HL-60/S4 (cell line): Measurements from ENCODE around the gene PPP1CC.
"Not testable (repeated sequence)": the region's sequence is repeated elsewhere in the genome, so short reads cannot be mapped to it uniquely, and the experiment has no call there.

Experiments
- in situ Hi-C: fragments of 300-500 bp; cut with MboI; formaldehyde crosslinking; loops from 2 replicates; pipeline ENCODE4 v1.14.3; 2022; ENCODE audit warnings: low sequenced_read_pairs

PPP1CC gene

DNA sequence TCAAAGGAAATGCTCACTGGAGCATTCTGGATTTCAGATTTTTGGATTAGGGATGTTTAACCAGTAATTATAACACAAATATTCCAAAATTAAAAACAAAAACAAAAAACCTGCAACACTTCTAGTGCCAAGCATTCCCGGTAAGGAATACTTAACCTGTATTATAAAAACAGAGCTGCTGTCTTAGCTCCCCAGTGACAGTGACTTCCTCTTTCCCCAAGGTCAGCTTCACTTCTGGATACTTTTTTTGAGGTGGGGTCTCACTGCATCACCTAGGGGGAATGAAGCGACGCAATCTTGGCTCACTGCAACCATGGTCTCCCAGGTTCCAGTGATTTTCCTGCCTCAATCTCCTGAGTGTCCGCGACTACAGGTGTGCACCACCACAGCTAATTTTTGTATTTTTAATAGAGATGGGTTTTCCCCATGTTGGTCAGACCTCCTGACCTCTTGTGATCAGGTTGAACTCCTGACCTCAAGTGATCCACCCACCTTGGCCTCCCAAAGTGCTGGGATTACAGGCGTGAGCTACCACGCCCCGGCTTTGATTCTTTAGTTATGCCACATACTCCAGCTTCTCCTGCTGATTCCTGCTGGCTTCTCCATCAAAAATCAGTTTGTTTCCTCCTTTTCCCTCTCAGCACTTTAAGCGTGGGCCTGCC, 15.9 kb downstream of the PPP1CC start:
- in situ Hi-C loops: no loop called here

GRCh38 chr12:110726028-110726427, 16.7 kb downstream of the PPP1CC start:
- in situ Hi-C loops: no loop called here

- in situ Hi-C loops: no loop called here
Measured at GRCh38 chr12:110725267-110725666, 17.4 kb downstream of the PPP1CC start.

DNA sequence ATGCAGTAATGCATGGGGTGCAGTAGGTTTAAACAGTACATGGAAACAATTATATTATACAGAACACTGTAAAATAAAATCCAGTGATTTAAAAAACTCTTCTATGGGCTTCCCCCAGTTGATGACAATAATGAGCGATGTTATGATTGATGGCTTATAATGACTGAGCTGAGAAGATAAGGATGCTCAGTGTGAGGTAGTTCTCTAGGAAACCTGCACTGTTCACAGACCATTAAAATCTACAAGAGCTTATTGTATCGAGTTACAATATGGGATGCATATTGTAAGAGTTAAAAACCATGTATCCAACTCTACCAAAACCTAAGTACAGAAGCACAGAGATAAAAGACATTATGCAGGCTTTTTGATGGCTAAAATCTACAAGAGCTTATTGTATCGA, 19.8 kb downstream of the PPP1CC start:
- in situ Hi-C loops: not testable (repeated sequence)

GRCh38 chr12:110721570-110721969, 21.1 kb downstream of the PPP1CC start:
- in situ Hi-C loops: no loop called here

GRCh38 chr12:110720516-110720915, 22.2 kb downstream of the PPP1CC start:
- in situ Hi-C loops: no loop called here

- in situ Hi-C loops: no loop called here
Measured at GRCh38 chr12:110718222-110718908, 24.3 kb downstream of the PPP1CC start.

DNA sequence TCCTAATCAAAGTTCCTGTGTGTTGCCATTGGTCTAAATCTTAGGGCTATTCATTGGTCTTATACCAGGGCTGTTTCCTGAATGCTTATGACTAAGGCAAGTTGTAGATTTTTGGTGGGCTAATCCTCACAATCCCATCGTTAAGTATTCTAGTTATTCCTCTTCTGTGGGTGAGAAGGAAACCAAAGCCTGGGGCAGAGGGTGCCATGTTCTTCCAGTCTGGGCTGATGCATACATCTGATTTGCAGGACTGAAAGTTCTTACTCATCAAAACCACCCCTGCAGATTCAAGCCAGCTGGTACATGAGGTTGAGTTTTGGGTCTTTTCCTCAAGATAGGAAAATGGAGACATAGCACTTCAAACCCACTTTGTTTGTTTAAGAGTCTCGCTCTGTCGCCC, 25.7 kb downstream of the PPP1CC start:
- in situ Hi-C loops: no loop called here

DNA sequence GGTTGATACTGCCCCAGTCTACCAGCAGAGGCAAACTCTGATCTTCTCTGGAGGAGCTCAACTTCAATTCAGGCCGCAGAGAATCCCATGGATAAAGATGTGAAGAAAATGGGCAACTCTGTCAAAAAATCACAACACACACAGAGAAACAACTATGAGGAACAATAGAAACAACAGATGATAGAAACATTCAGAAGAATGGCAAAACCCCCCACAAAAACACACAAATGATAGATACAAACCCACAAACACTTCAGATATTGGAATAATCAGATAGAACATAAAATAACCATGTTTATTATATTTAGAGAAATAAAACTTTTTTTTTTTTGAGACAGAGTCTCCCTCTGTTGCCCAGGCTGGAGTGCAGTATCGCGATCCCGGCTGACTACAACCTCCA, 33.8 kb downstream of the PPP1CC start:
- in situ Hi-C loops: no loop called here

DNA sequence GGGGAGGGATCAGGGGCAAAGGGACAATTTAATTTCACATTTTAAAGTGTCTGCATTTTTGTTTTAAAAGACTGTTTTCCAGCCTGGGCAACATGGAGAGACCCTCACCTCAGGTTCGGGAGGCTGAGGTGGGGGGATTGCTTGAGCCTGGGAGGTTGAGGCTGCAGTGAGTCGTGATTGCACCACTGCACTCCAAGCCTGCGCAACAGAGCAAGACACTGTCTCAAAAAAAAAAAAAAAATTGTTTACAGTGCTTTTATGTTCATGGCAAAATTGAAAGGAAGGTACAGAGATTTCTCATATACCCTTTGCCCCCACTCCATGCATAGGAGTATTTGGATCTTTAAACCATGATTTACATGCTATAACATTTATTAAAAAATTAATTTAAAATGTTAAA, 37.4 kb downstream of the PPP1CC start:
- in situ Hi-C loops: no loop called here

DNA sequence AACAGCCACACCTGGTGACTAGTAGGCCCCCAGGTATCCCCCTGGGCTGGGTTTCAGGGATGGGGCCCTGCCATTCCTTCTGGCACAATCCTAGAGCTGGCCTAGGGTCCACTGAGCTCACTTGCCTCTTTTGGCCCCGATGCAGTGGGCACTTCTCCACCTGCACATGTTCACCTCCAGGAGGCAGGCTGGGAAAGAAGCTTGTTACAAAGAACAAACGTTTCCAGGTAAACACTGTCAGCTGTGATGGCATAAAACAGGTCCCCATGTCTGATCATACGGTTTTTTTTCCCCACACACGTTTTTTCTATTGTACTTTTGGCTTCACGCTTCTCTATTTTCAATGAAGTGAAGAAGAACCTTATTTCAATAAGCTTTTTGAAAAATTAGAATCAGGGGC, 37.9 kb downstream of the PPP1CC start:
- in situ Hi-C loops: no loop called here

DNA sequence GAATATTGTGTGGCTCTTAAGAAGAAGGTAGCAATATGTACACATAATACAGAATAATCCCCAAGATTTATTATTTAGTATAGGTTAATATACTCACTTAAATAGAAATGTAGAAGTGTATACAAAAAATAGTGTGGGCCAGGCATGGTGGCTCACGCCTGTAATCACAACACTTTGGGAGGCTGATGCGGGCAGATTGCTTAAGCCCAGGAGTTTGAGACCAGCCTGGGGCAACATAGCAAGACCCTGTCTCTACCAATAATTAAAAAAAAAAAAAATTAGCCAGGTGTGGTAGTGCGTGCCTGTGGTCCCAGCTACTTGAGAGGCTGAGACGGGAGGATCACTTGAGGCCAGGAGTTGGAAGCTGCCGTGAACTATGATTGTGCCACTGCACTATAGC, 38.5 kb downstream of the PPP1CC start:
- in situ Hi-C loops: no loop called here

- in situ Hi-C loops: no loop called here
Measured at GRCh38 chr12:110702081-110702480, 40.6 kb downstream of the PPP1CC start.

- in situ Hi-C loops: loop anchor here (10.0 kb wide), 1 partner anchor 85 kb away; the partner anchor contains the start of gene TCTN1
Measured at GRCh38 chr12:110699591-110700445, 42.9 kb downstream of the PPP1CC start.

- in situ Hi-C loops: loop anchor here (10.0 kb wide), 1 partner anchor 84 kb away; the partner anchor contains the start of gene TCTN1
Measured at GRCh38 chr12:110698171-110698902, 44.4 kb downstream of the PPP1CC start.

GRCh38 chr12:110697236-110697635, 45.5 kb downstream of the PPP1CC start:
- in situ Hi-C loops: loop anchor here (10.0 kb wide), 1 partner anchor 82 kb away; the partner anchor contains the start of gene TCTN1

DNA sequence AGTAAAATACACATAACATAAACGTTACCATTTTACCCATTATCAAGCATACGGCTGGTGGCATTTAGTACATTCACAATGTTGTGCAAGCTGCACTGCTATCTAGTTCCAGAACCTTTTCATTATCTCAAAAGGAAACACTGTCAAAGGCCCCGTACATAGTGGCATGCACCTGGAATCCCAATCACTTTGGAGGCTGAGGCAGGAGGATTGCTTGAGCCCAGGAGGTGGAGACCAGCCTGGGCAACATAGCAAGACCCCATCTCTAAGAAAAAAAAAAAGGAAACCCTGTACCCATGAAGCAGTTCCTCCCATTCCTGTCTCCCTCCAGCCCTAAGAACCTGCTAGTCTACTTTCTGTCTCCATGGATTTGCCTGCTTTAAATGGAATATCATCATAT, 46.4 kb downstream of the PPP1CC start:
- in situ Hi-C loops: loop anchor here (10.0 kb wide), 1 partner anchor 81 kb away; the partner anchor contains the start of gene TCTN1

DNA sequence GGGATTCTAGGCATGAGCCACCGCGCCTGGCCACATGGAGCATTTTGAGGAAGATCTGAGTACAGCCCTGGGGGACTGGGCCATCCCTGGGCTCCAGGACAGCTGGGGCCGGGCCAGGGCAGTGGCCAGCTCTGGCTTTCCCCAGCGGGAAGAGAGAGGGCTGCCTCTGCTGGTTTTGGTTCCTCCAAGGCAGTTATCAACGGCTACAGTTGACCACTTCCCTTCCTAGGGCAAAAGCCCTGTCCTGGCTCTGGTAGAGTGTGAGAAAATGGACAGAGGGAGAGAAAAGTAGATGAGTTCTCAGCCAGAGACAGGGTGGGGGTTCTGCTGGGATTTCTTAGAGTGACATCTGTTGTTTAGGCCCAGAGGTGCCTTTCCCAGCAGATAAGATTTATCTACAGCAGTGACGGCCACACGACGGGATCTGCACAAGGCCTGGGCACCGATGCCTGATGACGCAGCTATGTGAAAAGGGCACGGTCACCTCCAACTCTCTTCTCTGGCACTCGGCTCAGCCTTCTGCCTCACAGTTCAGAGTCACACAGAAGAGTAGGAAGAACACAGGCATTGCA, 48.3 kb downstream of the PPP1CC start:
- in situ Hi-C loops: loop anchor here (10.0 kb wide), 1 partner anchor 80 kb away; the partner anchor contains the start of gene TCTN1

DNA sequence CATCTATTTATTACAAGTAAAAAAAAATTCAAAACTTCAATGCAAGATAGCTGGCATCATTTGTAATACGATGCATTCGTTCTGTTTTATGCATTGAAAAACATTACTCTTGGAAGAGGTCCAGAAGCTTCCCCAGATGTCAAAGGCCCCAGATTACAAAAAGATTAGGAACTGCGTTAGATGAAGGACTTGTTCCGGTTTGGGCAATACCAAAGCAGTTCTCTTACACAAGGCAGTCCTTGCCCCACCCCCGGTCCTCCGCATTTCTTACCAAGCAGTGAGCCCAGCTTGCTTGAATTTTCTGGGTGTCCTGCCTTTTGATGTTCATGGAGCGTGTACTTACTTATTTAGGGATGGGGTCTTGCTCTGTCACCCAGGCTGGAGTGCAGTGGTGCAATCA, 49.0 kb downstream of the PPP1CC start:
- in situ Hi-C loops: loop anchor here (10.0 kb wide), 1 partner anchor 79 kb away; the partner anchor contains the start of gene TCTN1

DNA sequence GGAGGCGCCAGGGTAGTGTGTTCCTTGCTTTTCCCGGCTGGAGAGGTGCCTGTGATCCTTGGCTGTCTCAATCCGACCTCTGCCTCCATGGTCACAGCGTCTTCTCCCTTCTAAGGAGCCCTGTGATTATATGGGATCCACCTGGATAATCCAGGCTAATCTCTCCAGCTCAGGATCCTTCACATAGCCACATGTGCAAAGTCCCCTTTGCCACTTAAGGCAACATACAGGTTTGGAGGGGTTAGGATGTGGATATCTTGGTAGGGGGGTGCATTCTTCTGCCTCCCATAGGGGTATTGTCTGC, 52.6 kb downstream of the PPP1CC start:
- in situ Hi-C loops: loop anchor here (10.0 kb wide), 1 partner anchor 75 kb away; the partner anchor contains the start of gene TCTN1
